HG03354 (cell line): ENCODE data around the gene SHTN1.
A peak's percentile ranks its signal among the peaks of the same experiment; 100 is the strongest.

Source experiments
- ATAC-seq: cut with Tn5 transposase; IDR thresholded peaks from one replicate; pipeline ENCODE4 v1.9.1; 2021; ENCODE audit warnings: mild to moderate bottlenecking; ENCODE audit not compliant: unreplicated experiment, poor library complexity, severe bottlenecking

SHTN1 gene

DNA sequence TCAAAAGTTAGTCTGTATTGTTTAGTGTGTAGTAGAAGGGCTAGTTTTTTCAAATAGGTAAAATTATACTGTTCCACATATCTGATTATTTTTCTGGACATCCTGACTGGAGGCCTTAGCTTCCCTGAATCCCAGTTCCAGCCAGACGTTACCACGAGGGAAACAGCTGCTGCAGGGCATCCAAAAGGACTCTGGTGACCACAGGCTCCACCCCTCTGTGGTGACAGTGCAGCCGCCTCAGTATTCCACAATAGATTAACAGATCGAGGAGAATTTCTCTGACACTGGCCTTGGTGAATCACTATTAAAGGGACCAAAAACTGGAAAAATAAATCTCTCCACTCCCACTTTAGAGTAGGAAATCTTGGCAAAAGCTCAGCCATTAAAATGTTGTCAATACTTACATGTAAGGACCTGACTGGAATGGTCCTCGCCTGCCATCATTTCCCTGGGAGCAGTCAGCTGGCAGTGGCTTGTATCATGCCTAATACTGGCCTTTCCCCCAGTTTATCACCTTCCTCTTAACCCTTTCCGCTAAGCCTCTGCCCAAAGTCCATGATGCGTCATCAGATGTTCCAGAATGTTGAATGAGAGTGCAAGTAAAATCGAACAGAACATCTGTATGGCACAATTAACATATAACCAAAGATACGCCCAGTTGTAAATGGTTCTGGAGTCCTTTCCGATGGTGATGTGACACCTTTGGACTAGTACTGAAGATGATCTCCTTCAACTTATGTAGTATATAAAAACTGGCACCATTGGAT is 124.1 kb downstream of the SHTN1 start:
- no peak for ATAC-seq

DNA sequence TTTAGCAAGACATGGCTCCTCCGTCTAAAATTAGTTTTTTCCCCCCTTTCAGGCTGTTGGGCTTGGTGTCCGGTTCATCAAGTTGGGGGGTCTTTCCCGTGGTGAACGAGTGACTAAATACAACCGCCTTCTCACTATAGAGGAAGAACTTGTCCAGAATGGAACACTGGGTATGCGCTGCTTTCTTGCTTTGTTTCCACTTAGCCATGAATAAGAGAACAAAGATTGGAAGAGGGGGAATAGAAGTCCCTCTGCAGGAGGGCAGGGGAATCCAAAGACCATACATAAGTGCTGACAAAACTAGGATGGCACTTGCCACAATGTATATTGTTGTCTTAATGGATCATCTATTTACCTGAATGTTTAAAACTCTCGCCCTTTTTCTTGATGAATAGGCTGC is 125.2 kb downstream of the SHTN1 start:
- ATAC-seq = no peak

DNA sequence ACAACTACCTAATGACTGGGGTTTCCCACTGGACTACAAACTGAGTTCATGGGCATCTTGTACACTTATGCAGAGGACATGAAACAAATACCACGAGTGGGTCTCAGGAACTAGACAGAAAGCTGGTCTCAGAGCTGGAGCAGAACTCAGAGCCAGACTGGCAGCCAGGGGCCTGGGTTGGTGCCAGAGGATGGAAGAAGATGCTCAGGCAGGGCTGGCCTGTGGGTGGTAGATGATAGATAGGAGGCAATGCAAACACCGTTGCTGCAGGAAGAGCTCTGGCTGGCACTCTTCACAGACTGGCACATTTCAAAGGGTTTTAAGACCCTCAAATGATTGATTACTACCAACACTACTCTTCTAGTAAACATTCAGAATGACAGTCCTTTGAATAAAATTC is 126.9 kb downstream of the SHTN1 start:
- ATAC-seq = no peak

DNA sequence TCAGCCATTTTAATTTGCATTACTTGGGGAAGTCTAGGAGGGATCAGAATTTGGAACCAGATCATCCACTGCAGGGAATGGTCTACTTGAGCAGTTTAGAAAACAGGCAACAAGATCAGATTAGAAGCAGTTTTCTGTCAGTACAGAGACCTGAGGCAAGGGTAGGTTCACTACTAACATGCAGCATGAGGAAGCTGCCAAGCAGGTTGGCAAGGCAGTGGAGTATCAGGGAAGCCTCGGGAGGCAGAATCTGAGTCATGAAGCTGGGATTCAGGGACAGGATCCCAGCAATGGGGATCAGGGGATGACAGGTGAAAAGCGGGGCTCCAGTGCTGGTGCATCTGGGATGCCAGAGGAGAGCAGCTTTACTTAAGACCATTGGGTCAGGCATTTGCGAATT is 127.6 kb downstream of the SHTN1 start:
- ATAC-seq = no peak

DNA sequence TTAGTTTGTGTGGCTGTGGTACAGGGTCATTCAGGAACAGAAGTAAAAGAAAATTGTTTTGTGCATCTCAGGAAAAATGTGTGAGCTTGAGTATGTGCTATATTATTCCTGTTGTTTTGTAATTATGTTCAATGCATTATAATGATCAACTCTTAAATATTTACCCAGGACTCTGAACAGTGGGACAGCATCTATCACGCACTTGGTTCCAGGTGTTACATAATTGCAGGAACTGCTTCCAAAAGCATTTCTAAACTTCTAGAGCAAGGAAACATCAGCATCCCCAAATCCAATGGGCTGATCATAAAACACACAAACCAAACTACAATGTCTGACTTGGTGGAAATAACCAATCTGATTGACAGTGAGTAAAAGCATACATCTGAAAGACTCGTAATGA is 129.1 kb downstream of the SHTN1 start:
- no peak for ATAC-seq

DNA sequence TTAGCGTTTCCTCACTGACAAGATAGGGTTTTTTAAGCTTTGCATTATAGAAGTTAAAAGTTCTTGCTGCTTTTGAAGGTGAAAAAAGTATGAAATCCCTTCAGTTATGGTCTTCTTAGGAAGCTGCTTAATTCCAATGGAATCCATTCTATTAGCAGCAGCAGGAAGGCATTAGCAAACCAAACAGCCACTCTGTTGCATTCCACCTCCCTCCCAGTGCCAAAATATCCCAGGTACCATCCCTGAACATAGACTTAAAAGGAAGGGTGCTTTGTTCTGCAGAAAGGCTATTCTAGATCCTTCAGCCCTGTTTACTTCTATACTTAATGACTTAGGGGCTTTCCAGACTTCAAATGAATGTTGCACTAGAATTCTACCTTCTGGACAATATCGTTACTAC is 131.9 kb downstream of the SHTN1 start:
- no peak for ATAC-seq

DNA sequence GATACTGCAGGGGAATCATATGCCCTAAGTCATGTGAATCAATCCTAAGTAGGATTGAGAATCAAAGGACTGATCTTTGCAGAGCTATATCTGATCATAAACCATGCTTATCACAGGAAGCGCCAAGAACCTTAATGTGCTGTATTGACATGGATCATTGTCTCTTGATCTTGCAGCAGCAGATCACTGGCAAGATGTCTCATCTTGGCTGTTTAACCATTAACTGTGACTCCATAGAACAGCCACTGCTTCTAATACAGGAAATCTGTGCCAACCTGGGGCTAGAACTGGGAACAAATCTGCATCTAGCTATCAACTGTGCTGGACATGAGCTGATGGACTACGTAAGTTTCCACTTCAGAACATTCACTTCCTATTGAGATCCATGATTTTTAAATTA is 134.0 kb downstream of the SHTN1 start:
- no peak for ATAC-seq

DNA sequence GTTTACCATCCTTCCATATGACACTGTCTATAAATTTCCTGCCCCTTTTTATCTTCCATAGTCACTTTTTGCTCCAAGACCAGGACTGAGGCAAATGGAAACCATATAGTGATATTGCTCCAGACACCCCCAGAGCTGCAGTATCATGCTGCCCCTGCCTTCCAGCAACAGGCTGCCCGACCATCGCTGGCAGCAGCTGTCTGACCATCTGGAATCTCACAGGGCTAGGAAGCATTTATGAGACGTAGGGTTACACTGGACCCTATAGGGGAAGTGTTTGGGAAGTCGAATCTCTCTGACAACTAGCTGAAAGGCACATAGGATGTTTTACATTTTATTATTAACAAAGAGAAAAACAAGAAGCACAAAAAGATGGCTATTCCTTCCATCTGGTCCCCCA is 136.3 kb downstream of the SHTN1 start:
- no peak for ATAC-seq

DNA sequence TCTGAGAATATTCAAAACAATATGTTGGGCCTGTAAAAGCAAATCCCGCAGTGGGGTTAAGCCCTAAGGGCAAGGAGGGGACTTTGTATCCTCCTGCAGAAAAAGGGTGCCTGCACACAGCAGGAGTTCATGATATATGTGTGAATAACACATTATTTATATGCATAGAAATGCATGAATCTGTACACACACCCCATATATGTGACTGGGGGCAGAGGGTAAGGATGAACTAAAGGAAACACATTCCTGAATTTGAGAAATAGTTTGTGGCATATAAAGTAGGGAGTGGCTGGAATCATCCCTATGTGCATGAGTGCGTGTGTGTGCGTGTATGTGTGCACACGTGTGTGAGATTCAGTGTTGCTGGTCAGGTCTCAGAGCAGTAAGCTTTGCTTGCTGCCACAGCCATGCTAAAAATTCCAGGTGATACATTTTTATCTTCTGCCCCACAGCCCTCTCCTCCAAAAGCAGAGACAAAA is 136.8 kb downstream of the SHTN1 start:
- ATAC-seq = no peak

DNA sequence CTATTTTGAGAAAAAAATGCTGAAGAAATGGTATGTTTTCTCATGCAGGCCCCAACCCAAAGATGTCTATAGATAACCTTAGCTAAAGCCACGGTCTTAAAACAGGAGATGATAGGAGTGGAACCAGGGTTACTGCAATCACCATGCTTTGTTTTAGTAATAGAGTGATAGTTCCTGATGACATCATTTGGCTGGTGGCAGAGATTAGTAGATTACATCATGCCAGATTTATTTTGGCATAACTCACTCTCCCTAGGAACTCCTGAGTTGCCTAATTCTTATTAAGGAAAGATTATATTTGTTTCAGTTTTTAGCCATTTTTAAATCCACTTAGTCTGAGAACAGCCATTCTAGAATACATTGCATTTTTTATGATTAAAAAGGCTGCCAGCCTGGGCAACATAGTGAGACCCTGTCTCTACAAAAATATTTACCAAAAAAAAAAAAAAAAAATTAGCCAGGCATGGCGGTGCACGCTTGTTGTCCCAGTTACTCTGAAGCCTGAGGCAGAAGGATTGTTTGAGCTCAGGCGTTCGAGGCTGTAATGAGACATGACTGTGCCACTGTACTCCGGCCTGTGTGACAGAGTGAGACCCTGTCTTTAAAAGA is 137.9 kb downstream of the SHTN1 start:
- no peak for ATAC-seq

DNA sequence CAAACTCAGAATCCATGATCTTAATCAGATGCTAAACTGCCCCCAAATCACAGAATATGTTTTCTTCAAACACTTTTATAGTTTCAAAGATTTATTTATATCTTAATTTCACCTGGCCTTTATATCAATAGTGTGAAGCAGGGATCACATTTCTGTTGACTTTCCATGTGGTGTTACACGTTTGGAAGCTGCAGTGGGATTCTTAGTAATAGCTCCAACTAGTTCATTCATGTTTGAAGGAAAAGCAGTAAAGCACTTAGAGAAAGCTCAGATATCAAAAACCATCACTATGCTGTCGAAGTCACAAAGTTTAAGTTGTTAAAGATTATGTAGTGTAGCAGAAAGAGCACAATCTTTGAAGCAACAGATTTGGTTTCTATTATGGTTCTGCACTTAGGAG is 138.9 kb downstream of the SHTN1 start:
- ATAC-seq = no peak

DNA sequence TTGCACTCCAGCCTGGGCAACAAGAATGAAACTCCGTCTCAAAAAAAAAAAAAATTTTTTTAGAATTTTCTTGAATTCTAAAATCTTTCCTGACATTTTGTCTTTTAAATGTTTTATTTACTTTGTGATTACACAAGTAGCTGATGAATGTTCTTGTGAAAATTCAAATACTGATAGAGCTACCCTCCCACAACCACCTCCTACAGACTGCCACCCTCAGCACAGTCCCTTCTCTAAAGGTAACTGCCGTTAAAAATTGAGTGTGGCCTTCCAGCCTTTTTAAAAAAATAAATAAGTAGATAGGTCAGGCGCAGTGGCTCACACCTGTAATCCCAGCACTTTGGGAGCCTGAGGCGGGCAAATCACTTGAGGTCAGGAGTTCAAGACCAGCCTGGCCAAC is 140.6 kb downstream of the SHTN1 start:
- ATAC-seq = no peak

DNA sequence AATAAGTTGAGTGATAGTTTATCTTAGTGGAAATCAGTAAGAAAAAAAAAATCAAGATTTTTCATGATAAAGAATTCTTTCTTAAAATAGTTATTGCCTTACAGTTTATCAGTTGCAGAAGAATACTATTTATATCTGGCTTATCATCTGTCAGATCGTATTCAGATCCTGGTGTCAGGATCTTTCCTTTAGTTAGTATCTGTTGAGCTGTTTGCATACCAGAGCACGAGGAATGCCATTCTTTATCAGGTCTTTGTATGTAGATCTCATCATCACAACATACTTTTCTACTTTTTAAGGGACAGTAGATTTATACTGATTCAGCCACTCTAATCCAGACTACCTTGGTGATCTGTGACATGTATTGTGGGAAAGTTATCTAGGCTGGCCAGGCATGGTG is 143.2 kb downstream of the SHTN1 start:
- no peak for ATAC-seq

DNA sequence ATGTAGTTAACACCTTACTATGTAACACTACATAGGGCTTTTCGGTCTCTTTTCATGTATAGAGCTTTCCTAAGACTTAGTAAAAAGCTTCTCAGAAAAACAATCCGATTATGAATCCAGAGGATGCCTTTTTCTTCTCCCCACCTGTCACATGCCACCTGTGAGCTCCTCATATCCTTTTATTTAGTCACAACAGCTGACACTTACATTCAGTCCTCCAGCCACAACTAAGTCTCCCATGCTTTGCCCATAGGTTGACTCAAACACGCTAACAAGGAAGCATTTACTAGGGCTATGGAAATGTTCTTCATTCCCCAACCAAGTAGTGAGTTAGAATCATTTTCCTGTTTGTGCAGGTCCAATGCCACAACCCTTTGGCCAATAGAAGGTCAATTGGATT is 147.8 kb downstream of the SHTN1 start:
- ATAC-seq = no peak

DNA sequence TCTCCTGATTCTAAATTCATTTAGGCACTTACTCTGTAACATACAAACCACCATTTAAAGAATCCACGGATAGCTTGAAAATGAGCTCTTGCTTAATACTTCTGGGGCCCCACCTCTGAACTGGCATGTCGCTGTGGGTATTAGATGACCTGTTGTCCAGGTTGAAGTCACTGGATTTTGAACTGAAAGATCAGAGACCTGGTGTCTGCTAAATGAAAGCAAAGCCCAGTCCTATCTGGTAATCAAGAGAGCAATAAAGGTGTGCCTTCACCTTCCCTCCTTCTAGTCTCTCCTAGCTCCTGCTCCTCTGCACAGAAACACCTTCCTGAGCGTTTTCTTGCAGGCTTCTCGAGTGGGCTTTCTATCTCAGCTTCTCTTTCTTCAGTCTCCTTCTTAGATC is 151.3 kb downstream of the SHTN1 start:
- no peak for ATAC-seq

DNA sequence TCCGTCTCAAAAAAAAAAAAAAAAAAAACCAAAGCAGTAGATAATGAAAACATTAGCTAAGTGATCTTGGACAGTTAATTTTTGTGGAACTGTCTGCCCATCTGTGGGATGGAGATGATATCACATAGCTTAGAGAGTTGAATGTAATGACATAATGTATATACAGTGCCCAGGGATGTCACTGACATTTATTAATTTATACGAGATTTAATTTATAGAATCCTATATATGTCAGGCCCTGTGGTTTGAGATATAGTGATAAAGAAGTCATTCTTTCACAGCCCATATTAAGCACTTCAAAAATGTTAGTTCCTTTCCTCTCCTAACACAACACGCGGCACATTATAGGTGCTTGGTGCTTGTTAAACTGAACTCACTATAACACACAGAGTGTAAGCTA is 151.7 kb downstream of the SHTN1 start:
- ATAC-seq = no peak

DNA sequence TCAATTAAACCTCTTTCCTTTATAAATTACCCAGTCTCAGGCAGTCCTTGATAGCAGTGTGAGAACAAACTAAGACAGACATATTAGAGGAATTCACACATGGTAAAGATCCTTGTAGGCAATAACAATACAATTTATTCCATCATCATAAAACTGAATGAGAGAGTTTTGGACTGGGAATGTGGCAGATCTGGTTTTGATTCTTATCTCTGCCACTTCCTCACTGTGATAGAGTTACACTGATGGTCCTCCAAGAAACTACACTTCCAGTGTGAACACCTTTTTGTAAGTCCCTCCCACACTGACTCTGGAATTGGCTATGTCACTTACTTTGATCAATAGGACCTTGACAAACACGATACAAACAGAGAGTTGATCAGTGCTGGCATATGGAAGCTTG is 152.7 kb downstream of the SHTN1 start:
- ATAC-seq = no peak

DNA sequence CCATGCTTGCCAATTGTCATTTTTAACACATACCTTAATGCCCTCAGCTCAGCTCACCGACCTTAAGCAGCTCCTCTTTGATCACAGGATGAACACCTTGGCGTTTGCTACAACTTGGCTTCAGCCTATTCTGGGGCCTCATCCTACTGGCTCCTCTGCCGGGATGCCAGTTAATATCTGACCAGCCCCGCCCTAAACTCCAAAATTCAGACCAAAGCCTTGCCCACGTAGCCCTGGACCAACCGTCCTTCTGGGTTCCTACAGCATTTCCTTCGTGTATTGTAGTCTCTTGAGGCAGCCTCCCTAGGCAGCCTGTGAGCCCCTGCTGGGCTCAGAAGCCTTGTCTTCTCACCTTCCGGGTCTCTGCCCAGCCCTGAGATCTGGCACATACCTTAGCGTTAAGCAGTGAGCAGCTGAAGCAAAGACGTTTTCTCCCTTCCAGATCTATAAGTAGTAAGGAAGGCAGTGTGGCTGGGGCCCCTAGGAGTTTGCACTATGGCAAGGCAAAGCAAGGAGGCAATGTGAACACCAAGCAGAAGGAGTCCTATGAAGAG is 154.9 kb downstream of the SHTN1 start:
- ATAC-seq = no peak

DNA sequence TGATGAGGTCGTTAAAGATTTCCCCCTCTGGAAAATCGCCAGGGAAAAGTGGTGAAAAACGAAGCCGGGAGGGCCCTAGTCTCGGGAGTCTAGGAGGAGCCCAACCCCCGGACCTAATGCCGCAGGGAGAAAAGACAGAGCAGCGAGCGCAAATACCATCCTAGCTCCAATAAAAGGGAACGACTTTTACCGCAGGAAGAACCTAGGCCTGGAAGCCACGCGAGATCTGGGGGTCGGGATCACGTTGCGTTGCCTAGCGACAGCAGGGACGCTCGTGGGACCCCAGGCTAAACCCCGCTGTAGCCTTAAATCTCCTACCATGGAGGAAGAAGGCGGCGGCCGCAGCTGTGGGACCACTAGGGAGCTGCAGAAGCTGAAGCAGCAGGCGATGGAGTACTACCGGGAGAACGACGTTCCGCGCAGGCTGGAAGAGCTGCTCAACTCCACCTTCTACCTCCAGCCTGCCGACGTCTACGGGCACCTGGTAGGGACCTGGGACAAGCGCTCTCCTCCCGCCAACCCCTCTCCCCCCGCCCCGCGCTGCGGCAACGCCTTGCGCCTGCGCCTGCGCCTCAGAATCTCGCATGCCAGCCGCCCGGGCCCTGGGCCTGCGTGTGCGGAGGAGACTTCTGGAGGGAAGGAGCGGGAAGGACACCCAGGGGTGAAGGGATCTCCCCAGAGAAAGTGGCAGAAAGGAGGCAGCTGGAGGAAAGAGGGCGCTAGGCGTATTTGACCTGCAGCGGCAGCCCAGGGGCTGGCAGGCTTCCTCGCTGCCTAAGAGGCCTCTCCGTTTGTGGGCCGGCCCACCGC is 155.5 kb downstream of the SHTN1 start, which contains the start of gene ENO4:
TSS of gene ENO4 (plus strand) at position 252 of the 810 bp plus-strand sequence. CDS start at position 320, 68 bp downstream.
- peak; percentile 71 for ATAC-seq

DNA sequence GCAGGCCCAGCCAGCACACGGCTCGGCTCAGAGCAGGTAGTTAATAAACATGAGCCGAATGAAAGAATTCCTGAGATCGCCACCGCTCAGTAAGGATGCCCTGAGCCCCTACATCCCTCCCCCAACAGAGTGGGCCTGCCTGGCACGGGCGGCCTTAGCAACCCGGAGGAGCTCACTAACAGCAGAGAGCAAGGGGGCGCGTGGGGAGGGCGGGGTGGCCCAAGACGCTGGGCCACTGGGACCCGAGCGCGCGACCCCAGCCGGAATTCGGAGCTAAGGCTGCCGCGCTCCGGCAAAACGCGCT is 156.1 kb downstream of the SHTN1 start:
- peak; percentile 28 for ATAC-seq
